GM12865 (cell line): Measurements from ENCODE around the gene NANOG.
A peak's percentile ranks its signal among the peaks of the same experiment; 100 is the strongest.
"Not testable (repeated sequence)": the region's sequence is repeated elsewhere in the genome, so short reads cannot be mapped to it uniquely, and the experiment has no call there.

Experiments
- DNase-seq: peaks from one replicate; pipeline ENCODE4 v3.0.0; 2010; ENCODE audit warnings: low read depth
- H3K4me3 ChIP-seq: 2 replicates; pipeline ENCODE4 v1.5.1; 2011; ENCODE audit warnings: mild to moderate bottlenecking, low read depth, low read length, control low read depth
- CTCF ChIP-seq: IDR thresholded peaks from 2 replicates; pipeline ENCODE4 v1.5.1; 2011; ENCODE audit warnings: low read length, control low read depth, low read depth, inconsistent platforms; ENCODE audit not compliant: insufficient read depth; ENCODE audit errors: missing control alignments

NANOG gene

GRCh38 chr12:7832059-7832696, 43.0 kb downstream of the NANOG start:
- peak; percentile 36 for TF ChIP-seq CTCF
- no peak overlapping the region for H3K4me3 ChIP-seq
- peak; percentile 46 for DNase-seq

GRCh38 chr12:7833201-7833600, 44.0 kb downstream of the NANOG start:
- DNase-seq, H3K4me3 ChIP-seq: not testable (repeated sequence)

GRCh38 chr12:7833831-7834230, 44.6 kb downstream of the NANOG start:
- H3K4me3 ChIP-seq: no peak overlapping the region
- no peak for TF ChIP-seq CTCF
- DNase-seq: no peak

GRCh38 chr12:7834701-7835100, 45.5 kb downstream of the NANOG start:
- TF ChIP-seq CTCF: no peak
- no peak overlapping the region for H3K4me3 ChIP-seq
- no peak for DNase-seq

- TF ChIP-seq CTCF: no peak
- no peak for DNase-seq
- no peak overlapping the region for H3K4me3 ChIP-seq
These were observed 45.9 kb downstream of the NANOG start for GRCh38 chr12:7835116-7835515.

GRCh38 chr12:7835766-7836165, 46.6 kb downstream of the NANOG start:
- DNase-seq: no peak
- H3K4me3 ChIP-seq: no peak overlapping the region
- no peak for TF ChIP-seq CTCF

GRCh38 chr12:7837366-7837765, 48.2 kb downstream of the NANOG start:
- no peak overlapping the region for H3K4me3 ChIP-seq
- no peak for DNase-seq
- no peak for TF ChIP-seq CTCF

- not testable (repeated sequence) for DNase-seq, H3K4me3 ChIP-seq
These were observed 50.0 kb downstream of the NANOG start for GRCh38 chr12:7839226-7839625.

GRCh38 chr12:7839848-7840247, 50.6 kb downstream of the NANOG start:
- not testable (repeated sequence) for H3K4me3 ChIP-seq, DNase-seq

GRCh38 chr12:7842444-7842843, 53.2 kb downstream of the NANOG start:
- H3K4me3 ChIP-seq, DNase-seq: not testable (repeated sequence)

GRCh38 chr12:7843149-7843548, 53.9 kb downstream of the NANOG start:
- H3K4me3 ChIP-seq: not testable (repeated sequence)

GRCh38 chr12:7843583-7843982, 54.4 kb downstream of the NANOG start:
- H3K4me3 ChIP-seq, DNase-seq: not testable (repeated sequence)

More at GRCh38 chr12:7843149-7843548, 53.9 kb downstream of the NANOG start:
- not testable (repeated sequence) for DNase-seq
